ENCODE measurements around the gene MSI1.

Gene MSI1

DNA sequence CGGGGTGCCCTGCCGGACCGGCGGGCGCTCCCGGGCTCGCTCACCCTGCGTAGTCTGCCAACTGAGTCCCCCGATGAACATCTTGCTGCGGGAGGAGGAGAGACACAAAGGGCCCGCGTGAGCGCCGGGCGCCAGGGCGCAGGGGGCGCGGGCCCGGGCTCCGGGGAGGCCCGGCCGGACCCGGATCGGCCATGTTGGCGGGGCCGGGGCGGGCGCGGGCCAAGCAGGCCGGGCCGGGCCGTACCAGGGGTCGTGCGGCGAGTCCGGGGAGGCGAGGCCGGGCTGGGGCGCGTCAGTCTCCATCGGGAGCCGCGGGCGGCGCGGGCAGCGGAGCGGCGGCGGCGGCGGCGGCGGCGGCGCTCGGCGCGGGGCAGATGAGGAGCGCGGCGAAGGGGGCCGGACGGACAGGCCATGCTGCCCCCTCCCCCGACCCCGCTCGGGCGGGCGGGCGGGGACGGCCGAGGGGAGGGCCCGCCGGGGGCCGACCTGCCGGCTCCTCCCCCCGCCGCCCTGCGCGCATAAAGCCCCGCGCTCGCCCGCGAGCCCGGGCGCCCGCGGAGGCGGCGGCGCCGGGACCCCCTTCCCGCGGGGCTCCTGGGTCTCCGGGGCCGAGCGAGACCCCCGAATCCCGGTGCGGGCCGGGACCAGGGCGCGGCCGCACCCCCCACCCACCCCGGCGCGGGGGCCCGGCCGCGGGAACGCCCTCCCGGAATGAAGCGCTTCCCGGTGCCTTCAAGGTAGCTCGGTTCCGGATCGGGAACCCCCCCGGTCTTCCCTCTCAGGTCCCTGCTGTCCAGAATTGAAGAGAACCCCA, at the start of gene MSI1:
MSI1 (minus strand) TSS at position 376 of the 814 bp plus-strand sequence; CDS start at position 303, 73 bp downstream.
- no peak for DNase-seq

DNA sequence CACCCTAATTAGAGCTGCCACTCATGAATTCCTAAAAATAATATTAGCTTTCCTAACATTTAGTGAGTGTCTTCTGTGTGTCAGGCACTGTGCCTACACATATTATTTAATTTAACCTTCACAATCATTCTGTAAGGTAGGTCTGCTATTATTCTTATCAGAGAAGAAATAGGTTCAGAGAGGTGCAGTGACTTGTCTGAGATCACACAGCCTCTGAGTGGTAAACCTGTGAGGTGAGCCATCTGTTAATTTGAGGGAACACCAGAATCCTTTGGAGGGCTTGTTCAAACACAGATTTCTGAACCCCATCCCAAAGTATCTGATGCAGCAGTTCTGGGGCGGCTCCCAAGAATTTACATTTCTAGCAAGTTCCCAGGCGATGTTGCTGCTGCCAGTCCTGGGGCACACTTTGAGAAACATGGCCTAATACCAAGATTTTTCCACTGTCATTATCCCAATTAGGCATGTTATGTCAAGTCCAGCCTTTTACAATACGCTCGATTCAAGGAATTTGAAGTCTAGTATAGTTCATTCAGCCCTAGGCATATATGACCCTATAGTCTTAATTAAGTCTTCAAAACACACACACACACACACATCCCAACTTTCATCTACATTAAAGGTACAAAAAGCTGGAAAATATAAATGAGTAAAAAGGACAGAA, 49.1 kb upstream of the MSI1 start:
- DNase-seq = no peak

GRCh38 chr12:120416490-120417216, 47.7 kb upstream of the MSI1 start:
- DNase-seq = no peak

GRCh38 chr12:120413901-120414695, 45.1 kb upstream of the MSI1 start:
- no peak for DNase-seq

GRCh38 chr12:120412421-120412820, 43.5 kb upstream of the MSI1 start:
- no peak for DNase-seq

DNA sequence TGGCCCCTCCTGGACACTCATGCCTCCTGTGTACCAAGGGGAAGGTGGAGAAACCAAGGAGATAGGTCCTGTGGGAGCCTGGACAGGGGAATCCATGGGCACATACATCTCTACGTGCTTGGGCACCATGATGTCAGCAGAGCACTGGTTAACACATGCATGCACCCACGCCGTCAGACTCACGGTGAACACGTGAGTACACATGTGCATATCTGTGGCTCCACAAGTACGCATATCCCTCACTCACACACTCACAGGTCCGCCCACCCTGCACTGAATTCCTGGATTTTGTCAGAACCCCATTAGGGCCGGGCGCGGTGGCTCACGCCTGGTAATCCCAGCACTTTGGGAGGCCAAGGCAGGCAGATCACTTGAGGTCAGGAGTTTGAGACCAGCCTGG, 39.8 kb upstream of the MSI1 start:
- no peak for DNase-seq

- no peak for DNase-seq
Measured at GRCh38 chr12:120406553-120406952, 37.6 kb upstream of the MSI1 start.

GRCh38 chr12:120406069-120406468, 37.1 kb upstream of the MSI1 start:
- DNase-seq = no peak

- DNase-seq = no peak
Measured at GRCh38 chr12:120404271-120404670, 35.3 kb upstream of the MSI1 start.

GRCh38 chr12:120403869-120404268, 34.9 kb upstream of the MSI1 start:
- no peak for DNase-seq

- no peak for DNase-seq
Measured at GRCh38 chr12:120402217-120402616, 33.3 kb upstream of the MSI1 start.

- no peak for DNase-seq
Measured at GRCh38 chr12:120399531-120399930, 30.6 kb upstream of the MSI1 start.

- DNase-seq = no peak
Measured at GRCh38 chr12:120397824-120398540, 29.0 kb upstream of the MSI1 start.

DNA sequence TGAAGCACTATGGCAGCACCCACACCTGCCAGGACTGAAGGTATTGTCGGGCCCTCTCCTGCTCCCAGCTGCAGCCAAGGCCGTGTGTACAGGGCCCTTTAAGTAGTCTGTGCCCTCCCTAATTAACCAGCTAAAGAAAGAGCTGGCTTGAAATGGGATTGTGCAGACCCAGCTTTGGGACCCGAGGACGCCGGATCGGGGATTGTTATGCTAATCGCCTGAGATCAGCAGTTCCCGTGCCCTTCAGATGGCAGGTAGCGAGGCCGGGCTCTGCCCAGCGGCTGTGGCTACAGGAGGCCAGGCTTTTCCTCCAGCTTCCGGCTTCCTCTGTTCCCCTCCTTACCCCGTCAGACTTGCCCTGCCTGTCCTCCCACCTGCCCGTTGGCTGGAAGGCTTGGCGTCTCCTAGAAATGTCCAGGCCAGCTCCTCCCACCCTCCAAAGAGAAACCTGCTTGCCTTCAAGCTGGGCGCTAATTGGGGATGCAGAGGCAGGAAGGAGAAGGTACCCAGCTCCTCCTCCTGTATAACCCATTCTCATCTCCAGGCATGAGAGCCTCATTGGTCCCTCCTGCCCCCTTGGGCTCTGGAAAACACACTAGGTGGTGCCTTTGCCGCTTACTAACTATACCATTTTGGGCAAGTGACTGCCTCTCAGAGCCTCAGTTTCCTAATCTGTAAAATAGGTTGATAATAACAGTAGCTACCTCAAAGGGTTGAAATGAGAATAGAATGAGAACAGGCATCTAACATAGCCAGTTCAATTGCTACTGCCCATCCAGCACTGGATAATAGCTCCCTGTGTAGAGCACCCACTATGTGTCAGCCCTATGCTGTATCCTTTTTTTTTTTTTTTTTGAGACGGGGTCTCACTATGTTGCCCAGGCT, 25.8 kb upstream of the MSI1 start:
- no peak for DNase-seq

DNA sequence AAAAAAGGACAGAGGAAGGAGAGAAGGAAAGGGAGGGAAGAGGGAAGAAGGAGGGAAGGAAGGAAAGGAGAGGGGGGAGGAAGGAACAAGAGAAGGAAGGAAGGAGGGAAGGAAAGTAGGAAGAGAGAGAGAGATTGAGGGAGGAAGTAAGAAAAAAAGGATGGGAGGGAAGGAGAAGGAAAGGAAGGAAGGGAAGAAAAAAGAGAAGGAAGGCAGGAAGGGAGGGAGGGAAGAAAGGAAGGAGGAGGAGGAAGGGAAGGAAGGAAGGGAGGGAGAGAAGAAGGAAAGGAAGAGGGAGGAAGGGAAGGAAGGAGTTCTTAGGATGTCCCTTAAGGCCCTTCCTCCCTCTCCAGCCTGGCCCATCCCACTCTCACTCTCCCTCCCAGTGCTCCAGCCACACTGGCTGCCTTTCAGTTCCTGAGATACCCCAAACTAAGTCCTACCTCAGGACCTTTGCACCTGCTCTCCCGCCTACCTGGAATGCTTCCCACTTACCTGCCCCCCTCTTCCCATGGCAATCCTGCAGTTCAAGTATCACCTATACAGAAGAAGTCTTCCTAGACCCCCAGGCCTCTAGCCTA, 21.7 kb upstream of the MSI1 start:
- DNase-seq = no peak

DNA sequence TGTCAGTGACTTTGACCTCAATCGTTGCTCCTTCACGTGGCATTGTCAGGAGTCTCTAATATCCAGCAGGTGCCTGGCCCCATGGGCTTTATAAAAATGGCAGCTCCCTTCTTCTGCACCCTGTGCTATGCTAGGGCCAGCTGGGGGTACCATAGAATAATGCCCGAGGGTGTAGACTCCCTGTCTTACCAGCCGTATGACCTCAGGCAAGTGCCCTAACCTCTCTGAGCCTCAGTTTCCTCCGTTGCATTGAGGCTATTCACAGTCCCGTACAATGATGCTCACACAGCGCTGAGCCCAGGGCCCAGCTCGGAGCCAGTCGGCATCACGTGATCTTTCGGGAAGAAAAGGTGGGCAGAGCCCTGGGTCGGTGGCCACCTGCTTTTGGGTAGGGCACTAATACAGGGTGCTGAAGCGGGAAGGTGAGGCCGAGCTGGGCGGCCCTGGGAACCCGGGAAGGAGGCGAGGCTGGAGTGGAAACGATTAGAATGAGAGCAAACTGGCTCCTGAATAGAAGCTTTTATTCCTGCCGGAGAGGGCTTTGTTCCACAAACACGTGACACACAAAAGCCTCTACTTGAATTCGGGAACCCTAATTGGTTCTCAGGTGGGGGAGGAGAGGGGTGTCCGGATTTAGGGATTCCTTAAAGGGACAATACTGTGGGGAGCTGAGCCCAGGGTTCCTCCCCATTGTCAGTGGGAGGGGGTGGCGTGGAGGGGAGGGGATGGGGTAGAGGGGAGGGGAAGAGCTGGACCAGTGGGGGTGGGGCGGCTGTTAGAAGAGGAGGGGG, 19.9 kb upstream of the MSI1 start:
- no peak for DNase-seq

DNA sequence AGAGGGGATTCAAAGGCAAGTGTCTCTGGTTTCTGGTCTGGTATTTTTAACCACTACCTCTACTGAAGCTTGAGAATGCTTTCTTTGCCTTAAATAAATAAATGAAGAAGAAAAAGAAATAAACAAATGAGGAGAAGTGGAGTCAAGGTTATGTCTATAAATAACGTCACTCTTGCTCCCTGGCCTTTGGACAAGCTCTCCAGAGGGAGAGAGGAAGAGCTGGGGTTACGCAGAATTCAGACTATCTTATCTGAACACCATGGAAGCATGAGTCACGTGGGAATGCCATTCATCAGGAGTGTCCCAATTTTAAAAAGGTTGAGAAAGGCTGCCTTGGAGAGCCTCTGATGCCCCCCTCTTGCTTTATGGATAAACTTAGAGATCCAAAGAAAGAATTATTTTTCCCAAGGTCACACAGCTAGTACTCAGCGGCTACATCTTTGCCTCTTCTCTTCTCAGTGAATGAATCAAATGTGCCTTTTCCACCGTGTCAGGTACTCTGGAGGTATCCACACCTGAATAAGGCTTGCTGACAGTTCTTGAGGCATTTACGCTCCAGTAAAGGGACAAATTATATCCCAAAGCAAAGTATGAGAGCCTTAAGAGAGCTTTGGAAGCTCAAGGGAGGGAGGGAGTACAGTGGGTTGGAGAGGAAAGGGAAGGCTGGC, 12.9 kb upstream of the MSI1 start:
- DNase-seq = no peak

DNA sequence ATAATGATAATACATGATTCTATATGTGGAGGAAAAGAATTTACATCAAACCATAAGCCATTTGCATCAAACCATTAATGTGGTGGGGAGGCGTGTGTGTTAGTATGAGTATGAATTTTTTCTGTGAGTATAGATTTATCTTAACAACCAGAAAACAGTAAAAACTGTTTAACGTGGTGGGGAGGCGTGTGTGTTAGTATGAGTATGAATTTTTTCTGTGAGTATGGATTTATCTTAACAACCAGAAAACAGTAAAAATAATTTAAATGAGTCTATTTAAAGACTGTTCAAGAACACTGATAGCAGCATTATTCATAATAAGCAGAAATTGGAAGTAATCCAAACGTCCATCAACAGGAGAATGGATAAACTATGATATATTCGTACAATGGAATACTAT, 9.1 kb upstream of the MSI1 start:
- no peak for DNase-seq

GRCh38 chr12:120377611-120378010, 8.6 kb upstream of the MSI1 start:
- DNase-seq = no peak

All from activated naive CD4-positive, alpha-beta T cell treated with Interleukin-2 at 50 U/mL for 16 hours (primary cell).